HAP-1 (cell line): Measurements from ENCODE around the gene C4orf51.

Source experiments
- DNase-seq, 2 experiments: peaks; one replicate each; pipeline ENCODE4 v3.0.0-alpha.2; 2016 to 2020; ENCODE audit warnings: low spot score in 2 of 2
- H3K27me3 ChIP-seq: fragments of 250-450 bp; sonication (Bioruptor Pico); 2 replicates; pipeline ENCODE4 v1.5.1; 2020; ENCODE audit warnings: low read depth, mild to moderate bottlenecking, moderate library complexity
- H3K36me3 ChIP-seq: fragments of 250-450 bp; sonication (Bioruptor Pico); replicated peaks from 2 replicates; pipeline ENCODE4 v1.5.1; 2020; ENCODE audit warnings: mild to moderate bottlenecking
- H3K4me1 ChIP-seq: fragments of 250-450 bp; sonication (Bioruptor Pico); 2 replicates; pipeline ENCODE4 v1.5.1; 2020; ENCODE audit warnings: mild to moderate bottlenecking
- H3K4me3 ChIP-seq: fragments of 250-450 bp; sonication (Bioruptor Pico); 2 replicates; pipeline ENCODE4 v1.5.1; 2020; ENCODE audit warnings: mild to moderate bottlenecking, moderate library complexity
- H3K9me3 ChIP-seq: fragments of 250-450 bp; sonication (Bioruptor Pico); 2 replicates; pipeline ENCODE4 v1.5.1; 2020; ENCODE audit warnings: mild to moderate bottlenecking, moderate library complexity
- in situ Hi-C: fragments of 300-500 bp; cut with MboI; formaldehyde crosslinking; loops from 3 replicates; pipeline ENCODE4 v1.14.3; 2020; ENCODE audit warnings: low sequenced_read_pairs, inconsistent platforms, mixed read lengths

Gene C4orf51

GRCh38 chr4:145775406-145775805 lies 95.5 kb downstream of the C4orf51 start:
- Histone ChIP-seq H3K4me3 (no peak overlapping the region), H3K4me1 (no peaks in the 10 kb centered on the region), H3K9me3 (no peaks in the 10 kb centered on the region), H3K27me3 (no peaks in the 10 kb centered on the region), H3K36me3 (peaks cover 16% of the 10 kb centered on the region; the same call in 1 of the 2 replicates)
- no peak for DNase-seq
- in situ Hi-C loops, result no loop called here

DNA sequence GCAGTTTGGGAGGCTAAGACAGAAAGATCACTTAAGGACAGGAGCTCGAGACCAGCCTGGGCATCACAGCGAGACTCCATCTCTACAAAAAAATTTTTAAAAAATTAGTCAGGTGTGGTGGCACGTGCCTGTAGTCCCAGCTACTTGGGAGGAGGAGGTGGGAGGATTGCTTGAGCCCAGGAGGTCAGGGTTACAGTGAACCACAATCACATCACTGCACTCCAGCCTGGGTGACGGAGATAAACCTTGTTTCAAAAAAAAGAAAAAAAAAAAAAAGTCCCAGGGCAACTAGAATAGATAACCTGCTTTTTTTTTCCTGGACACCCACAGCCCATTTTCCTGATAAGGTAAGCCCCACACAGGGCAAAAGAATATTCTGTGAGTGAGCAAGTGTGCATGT lies 96.3 kb downstream of the C4orf51 start:
- in situ Hi-C loops, result no loop called here
- no peak for DNase-seq
- Histone ChIP-seq H3K9me3 (no peaks in the 10 kb centered on the region), H3K4me3 (no peak overlapping the region), H3K36me3 (peaks cover 11% of the 10 kb centered on the region; the same call in 1 of the 2 replicates), H3K27me3 (no peaks in the 10 kb centered on the region), H3K4me1 (no peaks in the 10 kb centered on the region)

DNA sequence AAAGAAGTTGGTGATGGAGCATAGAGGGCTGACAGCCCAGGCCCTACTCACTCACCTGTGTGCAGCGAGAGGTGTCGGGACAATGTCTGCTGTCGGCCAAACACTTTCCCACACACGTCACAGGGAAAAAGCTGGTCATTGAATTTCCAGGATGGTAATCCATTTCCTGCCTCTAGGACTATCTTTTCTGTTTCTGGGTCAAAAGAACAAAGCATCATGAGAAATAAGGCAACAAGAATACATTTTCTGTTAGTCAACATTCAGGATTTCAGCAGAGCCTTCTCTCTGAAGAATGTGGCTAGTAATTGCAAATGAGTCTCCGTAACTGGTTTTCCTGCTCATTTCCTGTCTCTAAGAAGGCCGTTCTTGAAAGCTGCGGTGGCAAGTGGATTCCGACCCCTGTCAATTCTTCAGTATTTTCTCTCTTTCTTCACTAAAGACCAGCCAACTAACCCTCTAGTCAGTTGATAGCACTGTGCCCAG lies 99.4 kb downstream of the C4orf51 start:
- in situ Hi-C loops, result no loop called here
- H3K9me3 ChIP-seq, result no peaks in the 10 kb centered on the region
- no peaks in the 10 kb centered on the region for H3K27me3 ChIP-seq
- H3K4me1 ChIP-seq, result no peaks in the 10 kb centered on the region
- H3K4me3 ChIP-seq, result no peak overlapping the region
- peaks cover 4% of the 10 kb centered on the region; the same call in 1 of the 2 replicates for H3K36me3 ChIP-seq
- DNase-seq, result no peak

DNA sequence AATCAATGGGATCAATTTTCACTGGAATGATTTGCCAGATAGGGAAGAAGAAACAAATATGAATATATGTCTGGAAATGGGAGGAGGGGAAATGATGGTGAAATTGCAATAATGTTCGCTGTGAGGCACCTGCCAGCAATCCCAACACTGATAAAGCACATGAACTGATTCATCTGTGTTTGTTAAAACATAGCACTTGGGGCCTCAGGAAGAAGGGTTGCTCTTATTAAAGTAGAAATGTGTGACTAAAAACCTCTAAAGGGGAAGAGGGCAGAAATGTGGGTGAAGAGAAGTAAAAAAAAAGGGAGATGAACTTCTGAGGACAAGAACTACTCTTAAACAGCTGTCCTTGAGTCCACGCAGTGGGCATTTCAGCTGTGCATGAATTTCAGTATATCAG lies 101.4 kb downstream of the C4orf51 start:
- Histone ChIP-seq H3K4me1 (no peaks in the 10 kb centered on the region), H3K4me3 (no peak overlapping the region), H3K27me3 (no peaks in the 10 kb centered on the region), H3K9me3 (no peaks in the 10 kb centered on the region), H3K36me3 (no peaks in the 10 kb centered on the region)
- no peak for DNase-seq
- in situ Hi-C loops, result no loop called here
